Stimulated activated naive CD8-positive, alpha-beta T cell treated with anti-CD3 and anti-CD28 coated beads, Interleukin-15, Interleukin-2, amounts not matched to agents 100 ng/mL and 50 ng/mL, for 24 hours (primary cell): ENCODE measurements around the gene MAGI2.

Source experiments
- H3K27ac Mint-ChIP-seq: one replicate; pipeline ENCODE4 v1.8.0; 2021; ENCODE audit warnings: mild to moderate bottlenecking, mixed read lengths
- H3K27me3 Mint-ChIP-seq: one replicate; pipeline ENCODE4 v1.8.0; 2021; ENCODE audit warnings: mixed read lengths
- H3K36me3 Mint-ChIP-seq: one replicate; pipeline ENCODE4 v1.8.0; 2021; ENCODE audit warnings: low read depth, mixed read lengths
- H3K4me1 Mint-ChIP-seq: one replicate; pipeline ENCODE4 v1.8.0; 2021; ENCODE audit warnings: low read depth, mixed read lengths
- H3K4me3 Mint-ChIP-seq: one replicate; pipeline ENCODE4 v1.8.0; 2021; ENCODE audit warnings: mild to moderate bottlenecking, mixed read lengths
- H3K9me3 Mint-ChIP-seq: one replicate; pipeline ENCODE4 v1.8.0; 2021; ENCODE audit warnings: mixed read lengths

MAGI2 gene

DNA sequence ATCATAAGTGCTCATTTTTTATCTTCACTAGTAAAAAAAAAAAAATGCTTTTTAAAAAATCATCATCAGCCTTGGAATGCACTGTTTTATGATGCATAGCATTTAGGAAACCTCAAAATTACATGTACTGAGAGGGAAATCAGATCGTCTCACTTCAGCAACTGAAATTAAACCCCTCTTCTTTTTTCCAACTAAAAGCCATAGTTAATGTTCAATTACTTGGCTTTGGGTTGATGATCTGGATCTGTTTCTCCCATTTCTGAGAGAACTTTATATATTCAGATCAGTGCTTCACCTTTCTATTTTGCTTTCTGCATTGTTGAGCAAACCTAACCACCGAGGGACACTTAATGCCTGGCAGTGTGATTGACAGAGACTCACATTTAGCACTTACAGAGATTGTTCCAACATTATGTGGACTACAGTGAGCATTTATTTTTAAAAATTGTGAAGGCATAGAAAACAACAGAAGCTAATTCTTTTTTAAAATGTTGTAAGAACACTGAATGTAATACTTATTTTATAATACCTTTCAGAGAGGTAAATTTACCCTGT, 976.5 kb downstream of the MAGI2 start:
- Mint-ChIP-seq H3K27me3 (no peaks in the 10 kb centered on the region), H3K4me1 (no peaks in the 10 kb centered on the region), H3K36me3 (no peaks in the 10 kb centered on the region), H3K9me3 (no peaks in the 10 kb centered on the region), H3K27ac (no peak overlapping the region), H3K4me3 (no peak overlapping the region)

DNA sequence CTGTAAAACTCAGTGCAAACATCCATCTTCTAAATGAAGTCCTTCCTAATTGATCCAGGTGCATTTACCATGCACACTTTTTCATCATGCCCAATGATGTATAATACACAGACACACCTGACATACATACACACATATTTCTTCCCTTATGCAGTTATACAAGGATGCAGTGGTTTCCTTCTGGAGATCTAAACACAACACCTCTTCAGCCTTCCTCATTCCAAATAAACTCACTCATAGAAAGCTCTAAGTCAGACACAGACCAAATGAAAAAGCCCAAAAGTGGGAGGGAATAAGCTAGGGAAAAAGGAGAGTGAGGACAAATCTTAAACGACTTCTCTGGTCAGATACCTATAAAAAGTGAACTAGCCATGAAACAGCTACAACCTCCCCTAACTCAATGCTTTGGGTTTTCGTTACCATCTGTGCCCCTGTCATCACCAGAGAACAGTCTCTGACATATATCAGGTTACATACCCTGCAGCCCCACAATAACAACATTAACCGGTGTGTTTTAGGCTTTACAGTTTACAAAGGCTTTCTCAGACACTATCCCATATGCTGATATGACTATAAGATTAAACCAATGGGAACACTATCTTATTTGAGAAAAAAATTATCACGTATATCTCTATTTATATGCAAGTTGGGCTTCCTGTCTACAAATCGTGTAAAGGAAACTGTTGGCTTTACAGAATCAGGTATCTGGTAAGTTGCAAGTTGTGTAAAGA, 979.7 kb downstream of the MAGI2 start:
- H3K9me3 Mint-ChIP-seq, result no peaks in the 10 kb centered on the region
- H3K27ac Mint-ChIP-seq, result no peak overlapping the region
- no peaks in the 10 kb centered on the region for H3K36me3 Mint-ChIP-seq
- no peaks in the 10 kb centered on the region for H3K27me3 Mint-ChIP-seq
- no peaks in the 10 kb centered on the region for H3K4me1 Mint-ChIP-seq
- no peak overlapping the region for H3K4me3 Mint-ChIP-seq

DNA sequence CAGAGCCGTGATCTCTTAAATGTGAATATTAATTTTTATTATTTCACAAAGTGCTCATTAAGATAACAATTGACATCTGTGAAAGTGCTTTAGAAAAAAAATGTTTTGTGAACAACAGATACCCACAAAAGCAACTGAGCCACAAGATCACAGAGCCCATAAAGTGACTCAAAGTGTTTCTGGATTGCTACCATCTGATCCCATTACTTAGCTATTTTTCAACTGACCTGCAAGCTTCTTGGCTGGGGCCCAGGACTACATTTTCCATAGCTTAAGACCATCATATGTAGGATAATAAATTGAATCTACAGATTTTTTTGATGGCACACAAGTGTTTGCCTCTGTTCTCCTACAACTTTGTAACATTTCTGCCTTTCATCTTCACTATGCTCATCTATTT, 980.4 kb downstream of the MAGI2 start:
- H3K36me3 Mint-ChIP-seq, result no peaks in the 10 kb centered on the region
- no peaks in the 10 kb centered on the region for H3K4me1 Mint-ChIP-seq
- H3K27ac Mint-ChIP-seq, result no peak overlapping the region
- H3K4me3 Mint-ChIP-seq, result no peak overlapping the region
- H3K27me3 Mint-ChIP-seq, result no peaks in the 10 kb centered on the region
- no peaks in the 10 kb centered on the region for H3K9me3 Mint-ChIP-seq

DNA sequence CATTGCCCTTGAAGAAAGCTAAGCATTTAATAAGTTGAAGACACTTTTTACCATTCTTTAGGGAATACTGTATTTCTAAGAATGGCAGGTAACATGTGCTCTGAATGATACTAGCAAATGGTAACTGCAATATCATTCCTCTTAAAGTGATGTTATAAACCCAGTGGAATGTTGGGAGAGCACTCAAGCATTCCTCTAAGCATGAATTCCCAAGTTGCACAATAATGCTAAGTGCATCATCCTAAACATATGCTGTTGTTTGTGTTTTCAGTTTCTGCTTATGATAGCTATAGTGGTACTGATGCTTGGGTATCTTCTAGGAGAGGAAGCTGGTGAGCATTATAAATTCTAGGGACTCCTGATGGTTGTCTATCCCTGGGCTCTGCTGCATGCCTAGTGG, 980.9 kb downstream of the MAGI2 start:
- H3K4me1 Mint-ChIP-seq, result no peaks in the 10 kb centered on the region
- H3K36me3 Mint-ChIP-seq, result no peaks in the 10 kb centered on the region
- no peaks in the 10 kb centered on the region for H3K9me3 Mint-ChIP-seq
- no peak overlapping the region for H3K27ac Mint-ChIP-seq
- H3K27me3 Mint-ChIP-seq, result no peaks in the 10 kb centered on the region
- no peak overlapping the region for H3K4me3 Mint-ChIP-seq

DNA sequence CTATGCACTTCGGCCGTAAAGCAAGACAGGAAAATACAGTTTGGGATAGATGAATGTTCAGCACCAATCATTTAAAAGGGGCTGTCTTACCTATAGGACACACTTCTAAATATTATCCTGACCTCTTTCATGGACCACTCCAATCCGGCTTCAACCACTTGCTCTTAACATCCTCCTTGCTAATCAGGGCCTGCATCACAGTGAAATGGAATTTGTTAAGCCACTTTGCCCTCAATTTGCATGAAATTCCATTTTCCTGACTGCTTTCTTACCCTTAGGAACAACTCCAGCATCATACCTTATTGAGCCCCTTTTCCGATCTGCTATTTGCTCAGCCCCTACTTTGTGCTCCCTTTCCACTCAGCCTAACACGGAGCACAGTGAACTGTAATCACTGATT, 987.6 kb downstream of the MAGI2 start:
- no peak overlapping the region for H3K27ac Mint-ChIP-seq
- no peaks in the 10 kb centered on the region for H3K27me3 Mint-ChIP-seq
- no peak overlapping the region for H3K4me3 Mint-ChIP-seq
- H3K9me3 Mint-ChIP-seq, result no peaks in the 10 kb centered on the region
- H3K36me3 Mint-ChIP-seq, result no peaks in the 10 kb centered on the region
- H3K4me1 Mint-ChIP-seq, result no peaks in the 10 kb centered on the region

DNA sequence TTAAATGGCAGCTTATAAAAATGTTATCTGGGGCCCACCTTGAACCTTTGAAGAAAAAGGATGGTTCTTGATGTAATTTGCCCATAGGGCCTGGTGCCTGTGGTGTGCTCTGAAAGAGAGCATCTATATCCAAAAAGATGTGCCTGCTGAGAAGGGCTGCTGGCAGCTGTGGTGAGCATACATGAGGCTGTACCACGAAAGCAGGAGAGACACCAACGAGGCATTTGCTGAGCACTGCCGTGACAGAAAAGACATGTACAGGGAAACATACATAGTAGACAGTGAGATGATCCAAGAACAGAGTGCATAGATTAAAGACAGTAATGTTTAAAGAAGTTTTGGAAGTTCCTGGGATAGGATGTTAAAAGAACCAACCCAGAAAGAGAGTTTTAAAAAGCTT, 990.4 kb downstream of the MAGI2 start:
- no peak overlapping the region for H3K27ac Mint-ChIP-seq
- H3K4me1 Mint-ChIP-seq, result no peaks in the 10 kb centered on the region
- H3K4me3 Mint-ChIP-seq, result no peak overlapping the region
- H3K36me3 Mint-ChIP-seq, result no peaks in the 10 kb centered on the region
- H3K9me3 Mint-ChIP-seq, result no peaks in the 10 kb centered on the region
- no peaks in the 10 kb centered on the region for H3K27me3 Mint-ChIP-seq

DNA sequence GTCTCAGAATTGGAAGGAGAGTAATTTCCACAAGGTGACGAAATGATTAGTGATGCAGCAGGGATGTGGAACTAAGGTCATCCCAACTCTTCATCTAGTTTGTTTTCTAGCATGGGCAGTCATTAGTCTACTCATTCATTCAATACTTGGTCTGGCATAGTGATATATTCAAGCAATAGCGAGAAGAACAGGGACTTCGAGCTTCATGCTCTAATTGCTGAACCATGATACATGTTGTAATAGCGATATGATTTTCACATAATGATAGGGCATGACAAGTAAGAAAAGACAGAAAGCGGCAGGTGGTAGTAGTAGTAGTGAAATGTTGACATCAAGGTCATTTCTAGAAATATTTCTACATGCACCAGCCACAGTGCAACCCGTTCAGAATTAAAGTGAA, 1002.8 kb downstream of the MAGI2 start:
- Mint-ChIP-seq H3K27ac (no peak overlapping the region), H3K4me1 (no peaks in the 10 kb centered on the region), H3K36me3 (no peaks in the 10 kb centered on the region), H3K27me3 (no peaks in the 10 kb centered on the region), H3K9me3 (no peaks in the 10 kb centered on the region), H3K4me3 (no peak overlapping the region)

DNA sequence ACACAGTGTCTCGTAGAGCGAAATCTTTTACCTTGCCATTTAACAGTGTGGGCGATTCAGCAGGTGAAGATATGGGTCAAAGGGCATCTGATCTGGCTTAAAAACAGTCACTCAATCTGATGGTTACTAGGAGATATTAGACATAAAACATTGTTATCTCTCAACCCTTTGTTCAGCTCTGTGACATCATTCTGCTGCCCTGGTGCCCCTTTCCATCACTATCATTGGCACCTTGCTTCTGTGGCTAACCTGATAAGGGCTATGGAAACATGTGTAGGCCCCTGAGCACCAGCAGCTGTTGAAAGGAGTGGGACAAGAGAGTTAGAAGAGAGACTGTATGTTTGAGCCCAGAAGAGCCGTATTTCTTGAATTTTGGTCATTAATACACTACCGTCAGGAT, 1004.6 kb downstream of the MAGI2 start:
- H3K27ac Mint-ChIP-seq, result no peak overlapping the region
- no peak overlapping the region for H3K4me3 Mint-ChIP-seq
- no peaks in the 10 kb centered on the region for H3K4me1 Mint-ChIP-seq
- no peaks in the 10 kb centered on the region for H3K27me3 Mint-ChIP-seq
- H3K9me3 Mint-ChIP-seq, result no peaks in the 10 kb centered on the region
- H3K36me3 Mint-ChIP-seq, result no peaks in the 10 kb centered on the region

DNA sequence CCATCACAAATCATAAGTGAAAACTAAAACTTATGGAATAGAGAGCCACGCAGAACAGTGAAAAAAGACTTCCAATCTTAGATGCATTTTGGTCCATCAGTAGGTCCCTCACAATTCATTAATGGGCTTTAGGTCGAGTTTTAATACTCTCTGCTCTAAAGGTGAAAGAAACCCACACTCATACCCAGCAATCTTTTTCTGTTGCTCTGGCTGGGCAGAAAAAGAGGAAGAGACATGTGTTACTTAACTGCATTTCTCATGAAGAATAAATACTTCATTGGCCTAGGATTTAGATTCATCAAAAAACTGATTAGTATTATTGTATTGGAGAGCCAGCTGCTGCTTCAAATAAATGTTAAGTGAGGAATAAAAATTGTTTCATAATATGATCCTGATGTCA, 1009.2 kb downstream of the MAGI2 start:
- Mint-ChIP-seq H3K4me1 (no peaks in the 10 kb centered on the region), H3K4me3 (no peak overlapping the region), H3K9me3 (no peaks in the 10 kb centered on the region), H3K36me3 (no peaks in the 10 kb centered on the region), H3K27ac (no peak overlapping the region), H3K27me3 (no peaks in the 10 kb centered on the region)

DNA sequence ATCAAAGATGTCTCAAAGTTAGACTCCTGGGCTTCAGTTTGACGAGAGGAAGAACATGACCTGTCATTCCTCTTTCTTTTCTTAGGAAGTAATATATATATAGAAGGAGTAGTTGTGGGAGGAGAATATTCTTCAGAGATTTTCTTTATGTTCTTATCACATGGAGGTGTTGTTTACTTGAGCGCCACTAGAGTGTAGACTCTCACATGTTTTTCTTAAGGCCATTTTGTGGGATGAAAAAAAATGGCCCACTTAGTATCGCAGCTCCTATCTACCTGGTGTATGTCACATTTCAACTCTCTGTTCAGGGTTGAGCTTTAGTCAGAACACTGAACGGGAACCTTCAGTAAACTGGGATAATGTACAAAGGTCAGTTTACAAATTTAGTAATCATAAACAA, 1009.7 kb downstream of the MAGI2 start:
- no peaks in the 10 kb centered on the region for H3K9me3 Mint-ChIP-seq
- H3K36me3 Mint-ChIP-seq, result no peaks in the 10 kb centered on the region
- no peak overlapping the region for H3K27ac Mint-ChIP-seq
- no peaks in the 10 kb centered on the region for H3K4me1 Mint-ChIP-seq
- H3K27me3 Mint-ChIP-seq, result no peaks in the 10 kb centered on the region
- no peak overlapping the region for H3K4me3 Mint-ChIP-seq

DNA sequence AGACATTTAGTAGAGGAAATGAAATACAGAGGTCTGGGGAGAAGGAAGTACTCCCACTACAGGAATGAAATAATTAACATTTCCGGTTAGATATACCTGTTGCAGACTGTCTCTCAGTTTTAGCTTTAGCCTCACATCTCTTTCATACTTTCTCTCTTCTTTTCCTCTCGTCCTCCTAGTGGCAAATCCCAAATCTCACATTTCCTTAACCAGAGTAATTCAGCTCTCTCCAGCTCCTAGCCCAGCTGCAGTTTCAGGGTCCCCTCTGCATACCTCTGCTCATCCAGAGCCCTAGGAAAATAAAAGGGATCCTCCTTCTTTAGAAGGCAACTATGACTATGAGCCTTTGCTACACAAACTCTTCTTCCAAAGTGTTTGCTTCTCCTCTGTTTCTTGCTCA, 1011.7 kb downstream of the MAGI2 start:
- peaks cover under 1% of the 10 kb centered on the region for H3K27me3 Mint-ChIP-seq
- no peaks in the 10 kb centered on the region for H3K4me1 Mint-ChIP-seq
- no peaks in the 10 kb centered on the region for H3K36me3 Mint-ChIP-seq
- no peaks in the 10 kb centered on the region for H3K9me3 Mint-ChIP-seq
- no peak overlapping the region for H3K4me3 Mint-ChIP-seq
- H3K27ac Mint-ChIP-seq, result no peak overlapping the region

DNA sequence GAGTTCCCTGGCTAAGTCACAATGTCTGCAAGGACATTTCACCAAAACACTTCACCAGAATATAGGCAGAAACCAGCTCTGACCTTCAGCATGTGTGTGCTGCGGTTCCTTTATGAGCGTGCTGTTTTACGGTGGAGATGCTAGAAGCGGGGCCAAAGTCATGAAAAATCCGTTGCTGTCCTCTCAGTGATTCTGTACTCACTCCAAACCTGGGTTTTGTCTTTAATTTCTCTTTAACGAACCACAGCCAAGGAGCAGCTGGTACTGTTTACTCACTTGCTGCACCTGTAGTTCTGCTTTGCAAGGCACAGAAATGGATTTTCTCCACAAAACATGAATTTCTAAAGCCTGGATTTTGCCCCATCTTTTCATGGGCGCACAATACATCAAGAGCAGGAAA, 1015.0 kb downstream of the MAGI2 start:
- peaks cover 3% of the 10 kb centered on the region for H3K27me3 Mint-ChIP-seq
- H3K27ac Mint-ChIP-seq, result no peak overlapping the region
- H3K4me3 Mint-ChIP-seq, result no peak overlapping the region
- H3K36me3 Mint-ChIP-seq, result no peaks in the 10 kb centered on the region
- H3K9me3 Mint-ChIP-seq, result no peaks in the 10 kb centered on the region
- no peaks in the 10 kb centered on the region for H3K4me1 Mint-ChIP-seq

DNA sequence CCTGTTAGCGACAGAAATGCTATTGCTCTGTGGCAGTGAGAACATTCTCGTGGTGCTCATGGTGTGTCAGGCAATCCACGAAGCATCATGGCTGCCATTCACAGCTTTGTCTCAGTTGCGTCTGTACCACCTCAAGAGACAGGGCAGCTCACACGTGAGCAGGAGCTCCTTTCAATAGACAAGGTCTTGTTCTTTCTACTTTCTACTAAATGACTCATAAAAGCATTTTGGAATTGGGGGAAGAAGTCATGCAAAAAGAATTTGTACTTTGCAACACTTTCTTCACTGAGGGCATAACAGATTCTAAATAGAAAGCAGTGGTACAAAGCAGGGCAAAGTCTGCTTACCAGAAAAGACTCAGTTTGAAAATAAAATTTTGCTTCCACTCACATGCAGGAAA, 1016.3 kb downstream of the MAGI2 start:
- no peaks in the 10 kb centered on the region for H3K4me1 Mint-ChIP-seq
- H3K36me3 Mint-ChIP-seq, result no peaks in the 10 kb centered on the region
- peaks cover 3% of the 10 kb centered on the region for H3K27me3 Mint-ChIP-seq
- H3K4me3 Mint-ChIP-seq, result no peak overlapping the region
- no peak overlapping the region for H3K27ac Mint-ChIP-seq
- no peaks in the 10 kb centered on the region for H3K9me3 Mint-ChIP-seq

DNA sequence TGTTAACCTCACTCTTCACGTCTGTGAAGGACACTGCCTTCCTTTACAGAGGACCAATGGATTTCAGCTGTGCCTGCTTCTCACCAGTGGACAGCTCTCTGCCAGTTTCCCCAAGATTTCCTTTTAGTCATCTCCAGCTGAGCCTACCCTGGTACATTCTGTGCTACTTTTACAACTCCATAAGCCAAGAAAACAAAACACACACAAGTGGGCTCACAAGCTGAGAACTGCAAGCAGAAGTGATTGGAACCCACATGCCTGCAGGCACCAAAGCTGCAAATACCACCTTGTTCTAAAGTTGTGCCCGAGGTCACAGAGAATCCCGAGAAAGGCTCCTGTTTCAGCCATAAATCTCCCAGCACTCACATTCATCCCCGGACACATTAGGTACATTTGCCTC, 1018.1 kb downstream of the MAGI2 start:
- Mint-ChIP-seq H3K4me1 (no peaks in the 10 kb centered on the region), H3K9me3 (no peaks in the 10 kb centered on the region), H3K27ac (no peak overlapping the region), H3K36me3 (no peaks in the 10 kb centered on the region), H3K4me3 (no peak overlapping the region), H3K27me3 (peaks cover 3% of the 10 kb centered on the region)

DNA sequence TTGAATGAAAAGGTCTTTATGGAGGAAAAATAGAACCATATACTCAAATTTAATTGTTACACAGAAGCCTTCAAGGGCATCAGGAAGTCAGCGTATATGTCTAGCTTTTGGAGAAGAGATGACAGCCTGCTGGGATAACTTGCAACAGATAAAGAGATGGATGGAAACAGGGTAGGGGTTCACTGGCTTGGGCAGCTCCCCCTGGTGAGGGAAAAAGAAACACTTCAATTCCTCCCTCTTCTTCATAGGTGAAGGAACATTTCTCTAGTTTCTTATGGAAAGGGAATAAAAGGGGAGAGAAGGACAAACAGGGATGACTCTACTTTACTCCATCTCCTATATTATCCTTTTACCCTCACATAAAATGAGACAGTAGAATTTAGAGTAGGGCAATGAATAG, 1019.2 kb downstream of the MAGI2 start:
- Mint-ChIP-seq H3K4me3 (no peak overlapping the region), H3K36me3 (no peaks in the 10 kb centered on the region), H3K4me1 (no peaks in the 10 kb centered on the region), H3K9me3 (no peaks in the 10 kb centered on the region), H3K27me3 (peaks cover 3% of the 10 kb centered on the region), H3K27ac (no peak overlapping the region)

DNA sequence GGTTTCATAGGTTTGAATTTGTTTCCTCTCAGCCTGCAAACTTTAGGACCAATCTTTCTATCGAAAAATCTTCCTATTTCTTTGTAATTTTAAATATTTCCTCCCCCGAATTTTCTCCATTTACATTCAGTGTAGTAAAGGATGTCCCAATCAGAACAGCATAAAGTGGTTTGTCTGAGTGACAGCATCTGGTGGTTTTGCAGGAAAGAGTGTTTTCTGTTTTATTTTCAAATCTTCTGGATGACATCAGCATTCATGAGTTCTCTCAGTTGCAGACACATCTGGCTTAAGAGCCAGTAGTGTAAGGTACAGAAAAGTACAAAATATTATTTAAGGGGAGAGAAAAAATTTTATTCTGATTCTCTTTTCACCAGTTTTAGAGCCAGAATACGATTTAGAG, 1020.0 kb downstream of the MAGI2 start:
- H3K27ac Mint-ChIP-seq, result no peak overlapping the region
- no peaks in the 10 kb centered on the region for H3K9me3 Mint-ChIP-seq
- H3K4me1 Mint-ChIP-seq, result no peaks in the 10 kb centered on the region
- H3K36me3 Mint-ChIP-seq, result no peaks in the 10 kb centered on the region
- H3K27me3 Mint-ChIP-seq, result peaks cover 3% of the 10 kb centered on the region
- no peak overlapping the region for H3K4me3 Mint-ChIP-seq
